Measurements from ENCODE around the gene AWAT2.
"Not testable (repeated sequence)": the region's sequence is repeated elsewhere in the genome, so short reads cannot be mapped to it uniquely, and the experiment has no call there.

The AWAT2 gene

GRCh38 chrX:70041993-70042392, 7.7 kb downstream of the AWAT2 start:
- FAIRE-seq, result no peak

DNA sequence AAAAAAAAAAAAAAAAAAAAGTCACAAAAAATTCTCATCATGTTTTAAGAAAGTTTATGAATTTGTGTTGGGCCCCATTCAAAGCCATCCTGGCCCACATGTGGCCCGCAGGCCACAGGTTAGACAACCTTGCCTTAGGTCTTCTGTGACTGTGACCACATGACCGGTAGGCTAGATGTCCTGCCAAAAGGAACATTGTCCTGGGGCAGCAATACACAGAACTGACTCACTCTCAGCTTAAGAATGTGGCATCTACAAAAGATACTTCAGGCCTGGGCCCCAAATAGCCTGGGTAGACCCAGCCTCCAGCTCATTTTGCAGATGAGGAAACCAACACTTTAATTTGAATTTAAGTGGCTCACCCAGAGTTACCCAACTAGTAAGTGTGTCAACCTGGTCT, 10.0 kb downstream of the AWAT2 start:
- FAIRE-seq, result no peak

DNA sequence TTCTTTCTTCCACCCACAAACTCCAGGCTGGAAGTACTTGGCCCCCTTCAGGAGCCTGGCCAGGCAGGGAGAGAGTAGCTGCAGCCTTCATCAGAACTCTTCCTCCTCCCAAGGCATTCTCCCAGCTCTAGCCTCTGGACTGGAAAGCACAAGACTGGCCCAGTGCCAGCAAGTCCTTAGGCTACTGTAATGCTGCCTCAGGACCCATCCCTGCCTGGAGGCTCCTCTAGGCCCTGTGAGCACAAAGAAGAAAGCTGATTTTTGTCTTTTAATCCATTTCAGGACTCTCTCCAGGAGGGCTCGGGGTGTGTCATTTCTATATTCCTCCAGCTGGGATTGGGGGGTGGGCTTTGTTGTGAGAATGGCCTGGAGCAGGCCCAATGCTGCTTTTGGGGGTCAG, 10.8 kb downstream of the AWAT2 start:
- no peak for FAIRE-seq

- FAIRE-seq, result no peak
Measured at GRCh38 chrX:70038515-70038914, 11.2 kb downstream of the AWAT2 start.

DNA sequence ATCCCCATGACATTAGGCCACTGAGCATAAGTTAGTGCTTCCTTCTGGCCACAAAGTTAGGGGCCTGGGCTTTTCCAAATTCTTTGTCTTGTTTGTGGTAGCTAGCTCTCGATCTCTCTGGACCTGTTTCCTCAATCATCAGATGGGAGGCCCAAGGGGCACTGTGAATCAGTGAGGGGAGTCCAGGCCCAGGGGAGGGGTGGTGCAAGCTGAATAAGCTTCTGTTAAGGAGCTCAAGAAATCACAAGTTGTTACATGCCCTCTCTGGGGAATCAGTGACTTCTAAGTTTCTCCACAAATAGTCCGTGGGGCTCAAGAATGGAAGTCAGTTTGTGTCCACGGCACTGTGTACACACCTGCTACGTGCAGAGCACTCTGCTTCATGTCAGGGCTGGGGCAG, 15.1 kb downstream of the AWAT2 start:
- FAIRE-seq, result no peak

DNA sequence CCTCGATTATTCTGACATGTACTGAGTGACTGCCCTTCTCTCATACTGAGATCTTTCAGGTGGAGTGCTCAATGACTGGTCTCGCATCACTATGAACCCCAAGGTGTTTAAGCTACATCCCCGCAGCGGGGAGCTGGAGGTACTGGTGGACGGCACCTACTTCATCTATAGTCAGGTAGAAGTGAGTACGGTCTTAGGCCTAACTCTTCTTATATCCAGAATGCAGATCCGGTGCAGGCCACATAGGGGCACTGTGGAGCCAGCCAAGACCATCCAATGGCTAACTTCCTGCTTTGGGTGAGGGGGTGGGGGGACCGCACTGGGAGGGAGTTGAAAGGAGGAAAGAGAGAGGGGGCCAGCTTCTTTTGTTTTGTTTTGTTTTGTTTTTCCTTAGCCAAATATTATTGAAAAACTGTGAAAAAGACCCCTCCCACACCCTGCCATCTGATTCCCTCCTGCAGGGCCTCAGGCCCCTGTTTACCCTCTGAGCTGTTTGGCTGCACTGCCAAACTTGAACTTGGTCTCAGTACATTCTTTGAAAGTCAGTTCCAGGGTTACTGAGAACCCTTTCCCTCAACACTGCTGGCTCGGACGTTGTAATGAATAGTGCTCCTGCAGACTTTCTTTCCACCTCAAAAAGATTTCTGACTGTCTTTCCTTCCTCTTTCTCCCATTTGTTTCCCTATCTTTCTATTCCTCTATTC, 16.2 kb downstream of the AWAT2 start:
- FAIRE-seq, result no peak

GRCh38 chrX:70032792-70033191, 16.9 kb downstream of the AWAT2 start:
- FAIRE-seq, result no peak

DNA sequence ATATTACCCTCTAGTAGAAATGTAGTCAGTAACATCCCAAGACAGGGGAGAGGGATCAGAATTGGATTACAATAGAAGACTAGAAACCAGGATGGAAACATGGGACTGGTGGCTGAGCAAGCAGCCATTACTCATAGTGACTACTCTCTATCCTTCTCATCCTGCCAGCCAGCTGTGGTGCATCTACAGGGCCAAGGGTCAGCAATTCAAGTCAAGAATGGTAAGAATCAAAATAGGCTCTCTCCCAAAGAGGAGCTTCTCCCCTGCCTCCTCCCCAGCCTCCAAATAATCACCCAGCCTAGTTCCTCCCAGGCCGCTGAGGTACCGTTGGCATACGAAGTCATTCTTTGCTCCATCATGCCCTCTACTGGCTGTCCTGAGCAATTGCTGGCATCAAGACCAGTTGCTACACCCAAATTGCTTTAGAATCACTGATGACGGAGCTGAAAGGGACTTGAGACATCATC, 19.4 kb downstream of the AWAT2 start:
- FAIRE-seq, result no peak

- no peak for FAIRE-seq
Measured at GRCh38 chrX:70029863-70030262, 19.9 kb downstream of the AWAT2 start.

DNA sequence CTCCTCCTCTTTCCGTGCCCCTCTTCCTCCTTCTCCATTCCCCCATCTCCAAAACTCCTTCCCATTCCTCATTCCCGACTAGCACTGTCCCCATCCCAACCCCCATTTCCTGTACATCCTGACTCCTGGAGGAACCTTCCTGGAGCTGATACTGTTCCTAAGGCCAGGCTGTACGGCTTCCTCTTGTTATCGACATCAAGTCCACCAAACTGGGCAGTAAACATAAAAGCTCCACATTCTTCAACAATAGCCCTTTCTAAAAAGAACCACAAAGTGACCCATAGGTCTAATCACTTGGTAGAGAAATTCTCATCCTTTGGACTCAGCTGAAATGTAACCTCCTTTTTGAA, 22.9 kb downstream of the AWAT2 start:
- FAIRE-seq, result no peak

DNA sequence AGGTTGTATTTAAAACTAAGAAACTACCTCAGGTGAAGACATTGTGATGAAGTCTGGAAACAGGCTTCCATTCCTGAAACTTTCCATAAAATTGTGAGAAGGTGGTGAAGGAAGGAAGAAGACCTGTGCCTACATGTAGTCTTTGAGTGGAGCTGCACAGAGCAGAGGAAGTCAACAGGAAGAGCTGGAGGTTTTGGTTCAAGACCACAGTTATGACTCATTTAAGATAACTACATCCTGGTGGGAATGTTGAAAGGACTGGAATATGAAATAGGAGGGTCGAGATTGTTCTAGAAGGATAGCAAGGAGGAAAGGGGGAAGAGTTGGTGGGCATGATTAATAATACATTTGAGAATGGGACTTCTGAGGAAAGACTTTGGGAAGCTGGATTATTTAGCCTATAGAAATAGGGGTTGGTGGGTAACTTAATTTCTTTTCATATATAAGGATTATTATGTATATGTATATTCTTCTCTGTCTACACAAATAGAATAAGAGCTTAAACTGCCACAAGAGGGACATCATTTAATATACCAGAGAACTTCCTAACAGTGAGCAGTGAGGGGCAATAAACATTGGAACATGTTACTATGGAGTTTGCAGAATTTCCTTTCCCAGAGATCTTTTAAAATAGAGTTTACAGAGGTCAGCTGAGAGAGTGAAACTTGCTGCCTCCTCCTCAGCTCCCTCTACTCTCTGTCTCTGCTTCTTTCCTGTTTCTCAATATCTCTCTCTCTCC, 23.5 kb downstream of the AWAT2 start:
- no peak for FAIRE-seq

DNA sequence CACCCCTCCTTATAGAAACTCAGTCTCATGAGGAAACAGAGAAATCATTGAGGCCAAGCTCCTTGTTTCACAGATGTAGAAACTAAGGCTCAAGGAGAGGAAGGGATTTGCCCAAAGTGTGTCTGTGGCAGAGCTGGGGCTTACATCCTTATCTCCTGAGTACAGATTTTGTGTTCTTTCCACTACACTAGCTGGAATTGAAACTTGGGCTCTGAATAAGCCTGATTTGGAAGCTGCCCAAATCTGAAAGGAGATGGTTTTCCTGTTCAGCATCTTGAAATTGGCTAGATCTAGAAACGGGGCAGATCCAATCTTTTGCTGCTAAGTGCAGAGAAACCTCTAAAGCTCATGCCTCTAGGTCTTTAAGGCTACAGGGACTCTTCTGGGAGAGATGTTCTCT, 24.3 kb downstream of the AWAT2 start:
- no peak for FAIRE-seq

- FAIRE-seq, result no peak
Measured at GRCh38 chrX:70022616-70023015, 27.1 kb downstream of the AWAT2 start.

GRCh38 chrX:70016513-70016912, 33.2 kb downstream of the AWAT2 start:
- FAIRE-seq, result peak; percentile 33

GRCh38 chrX:70013466-70014381, 36.0 kb downstream of the AWAT2 start:
- FAIRE-seq, result no peak

DNA sequence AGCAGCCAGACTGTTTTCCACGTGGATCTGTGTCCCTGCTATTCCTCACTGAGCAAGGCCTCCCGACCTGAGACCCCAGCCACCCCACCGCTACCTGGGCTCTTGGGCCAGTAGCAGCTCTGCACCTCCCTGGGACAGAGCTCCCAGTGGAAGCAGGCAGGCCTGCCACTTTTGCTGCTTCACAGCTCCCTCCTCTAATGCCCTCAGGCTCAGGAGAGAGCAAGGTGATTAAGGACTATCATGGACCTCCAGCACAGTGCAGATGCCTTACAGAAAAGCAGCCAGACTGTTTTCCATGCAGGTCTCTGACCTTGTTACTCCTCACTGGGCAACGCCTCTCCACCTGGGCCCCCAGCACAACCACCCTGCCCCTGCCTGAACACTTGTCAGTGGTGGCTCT, 37.0 kb downstream of the AWAT2 start:
- no peak for FAIRE-seq

GRCh38 chrX:70009970-70010369, 39.8 kb downstream of the AWAT2 start:
- peak; percentile 79 for FAIRE-seq

DNA sequence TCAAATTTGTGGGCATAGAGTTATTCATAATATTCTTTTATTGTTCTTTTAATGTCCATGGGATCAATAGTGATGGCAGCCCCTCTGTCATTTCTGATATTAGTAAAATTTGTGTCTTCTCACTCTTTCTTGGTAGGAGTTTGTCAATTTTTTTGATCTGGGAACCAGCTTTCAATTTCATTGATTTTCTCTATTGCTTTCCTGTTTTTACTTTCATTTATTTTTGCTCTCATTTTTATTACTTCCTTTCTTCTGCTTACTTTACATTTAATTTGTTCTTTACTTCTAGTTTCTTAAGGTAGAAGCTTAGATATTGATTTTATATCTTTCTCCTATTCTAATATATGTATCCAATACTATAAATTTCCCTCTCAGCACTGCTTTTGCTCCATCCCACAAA, 40.7 kb downstream of the AWAT2 start:
- FAIRE-seq, result no peak

DNA sequence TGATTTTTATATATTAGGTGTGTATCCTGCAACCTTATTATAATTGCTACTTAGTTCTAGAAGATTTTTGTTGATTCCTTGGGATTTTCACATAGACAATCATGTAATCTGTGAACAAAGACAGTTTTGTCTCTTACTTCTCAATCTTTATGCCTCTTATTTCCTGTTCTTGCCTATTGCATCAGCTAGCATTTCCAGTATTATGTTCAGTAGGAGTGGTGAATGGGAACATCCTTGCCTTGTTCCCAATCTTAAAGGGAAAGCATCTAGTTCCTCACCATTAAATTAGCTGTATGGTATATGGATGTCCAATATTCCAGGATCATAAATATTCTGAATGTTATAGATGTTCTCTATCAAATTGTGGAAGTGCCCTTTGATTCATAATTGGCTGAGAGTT, 41.8 kb downstream of the AWAT2 start:
- peak; percentile 36 for FAIRE-seq

GRCh38 chrX:70001708-70002341, 47.9 kb downstream of the AWAT2 start:
- no peak for FAIRE-seq

GRCh38 chrX:70001269-70001668, 48.5 kb downstream of the AWAT2 start:
- FAIRE-seq, result no peak

GRCh38 chrX:69998299-69998698, 51.4 kb downstream of the AWAT2 start:
- not testable (repeated sequence) for FAIRE-seq

GRCh38 chrX:69996113-69996468, 53.6 kb downstream of the AWAT2 start:
- no peak for FAIRE-seq
